ENCODE data around the gene SAE1.

GRCh38 chr19:47172666-47173455 lies 42.2 kb downstream of the SAE1 start:
- TF ChIP-seq RARB (CRISPR knock-in tag; IDR thresholded peaks at IDR 0.05) (no peak), NFE2L2 (conservative IDR thresholded peaks at IDR 0.05; ENCODE audit: low read length) (no peak)
